AG08395 (cell line): ENCODE data around the gene MAPK12.

ENCODE experiments used
- DNase-seq: peaks from one replicate; pipeline ENCODE4 v3.0.0; 2012; ENCODE audit warnings: mixed read lengths, low spot score

MAPK12 gene

DNA sequence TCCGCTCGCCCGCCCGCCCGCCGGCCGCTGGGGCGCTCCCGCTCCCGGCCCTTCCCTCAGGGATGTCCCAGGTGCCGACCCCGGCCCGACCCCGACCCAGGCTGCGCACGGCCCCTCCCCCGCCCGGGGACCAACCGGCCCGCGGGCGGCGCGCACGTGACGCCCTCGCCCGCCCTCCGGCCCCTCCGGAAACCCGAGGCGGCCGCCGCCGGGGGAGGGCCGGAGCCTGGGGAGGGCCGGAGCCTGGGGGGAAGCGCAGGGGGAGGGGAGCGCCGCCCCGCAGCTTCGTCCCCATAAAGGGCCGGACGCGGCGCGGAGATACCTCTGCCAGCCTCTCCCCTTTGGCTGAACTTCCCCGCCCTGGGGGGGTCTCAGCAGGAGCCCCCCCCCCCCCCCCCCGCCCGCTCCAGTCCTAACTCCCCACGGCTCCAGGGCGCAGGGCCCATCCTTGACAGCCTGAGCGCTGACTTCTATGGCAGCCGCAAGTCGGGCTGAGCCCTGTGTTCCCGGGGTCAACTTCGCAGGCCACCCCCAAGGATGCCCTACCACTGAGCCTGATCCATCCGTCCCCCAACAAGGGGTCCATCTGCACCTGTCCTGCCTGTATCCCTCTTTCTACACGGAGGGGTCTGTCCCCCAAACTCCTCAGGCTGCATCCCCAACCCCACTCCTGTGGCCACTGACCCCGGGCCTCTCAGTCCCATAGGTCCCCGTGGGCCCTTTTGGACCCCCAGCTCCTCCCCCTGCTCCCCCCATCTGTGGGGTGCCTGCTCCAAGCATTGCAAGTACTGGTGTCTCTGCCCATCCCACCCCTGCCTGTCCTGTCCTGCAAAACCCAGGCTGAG is at the start of gene MAPK12:
MAPK12 (minus strand) TSS at position 69 of the 845 bp plus-strand sequence. CDS start 174 bp downstream, outside the sequence.
- DNase-seq, result peak; percentile 65

GRCh38 chr22:50310949-50311444 is 49.5 kb upstream of the MAPK12 start:
- DNase-seq, result no peak

DNA sequence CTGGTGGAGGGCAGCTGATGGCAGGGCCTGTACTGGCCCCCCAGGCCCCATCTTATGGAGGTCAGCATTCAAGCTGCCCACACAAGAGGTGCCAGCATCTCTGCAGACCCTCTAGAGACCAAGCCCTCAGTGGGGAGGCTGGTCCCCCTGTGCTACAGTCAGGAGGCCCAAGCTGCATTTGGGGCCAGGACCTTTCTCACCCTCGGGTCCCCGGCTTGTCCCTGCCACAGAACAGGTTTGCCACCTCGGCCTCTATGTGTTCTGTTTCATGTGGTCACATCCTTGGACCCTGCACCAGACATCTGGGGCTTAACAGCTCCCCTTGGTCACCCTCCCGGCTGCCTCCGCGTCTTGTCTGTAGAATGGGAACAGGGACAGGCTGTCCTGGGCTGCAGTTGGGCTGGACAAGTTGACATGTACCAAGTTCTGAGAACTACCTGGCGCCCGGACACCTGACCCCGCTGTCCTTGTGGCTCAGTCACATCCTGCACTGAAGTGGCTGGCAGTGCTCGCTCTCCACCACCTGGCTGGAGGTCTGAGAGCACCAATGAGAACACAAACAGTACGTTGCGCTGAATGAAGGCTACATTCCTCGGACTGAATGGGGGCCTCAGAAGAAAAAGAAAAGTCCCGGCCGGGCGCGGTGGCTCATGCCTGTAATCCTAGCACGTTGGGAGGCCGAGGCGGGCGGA is 48.7 kb upstream of the MAPK12 start:
- no peak for DNase-seq

- no peak for DNase-seq
These were observed 48.1 kb upstream of the MAPK12 start for GRCh38 chr22:50309601-50309991.

DNA sequence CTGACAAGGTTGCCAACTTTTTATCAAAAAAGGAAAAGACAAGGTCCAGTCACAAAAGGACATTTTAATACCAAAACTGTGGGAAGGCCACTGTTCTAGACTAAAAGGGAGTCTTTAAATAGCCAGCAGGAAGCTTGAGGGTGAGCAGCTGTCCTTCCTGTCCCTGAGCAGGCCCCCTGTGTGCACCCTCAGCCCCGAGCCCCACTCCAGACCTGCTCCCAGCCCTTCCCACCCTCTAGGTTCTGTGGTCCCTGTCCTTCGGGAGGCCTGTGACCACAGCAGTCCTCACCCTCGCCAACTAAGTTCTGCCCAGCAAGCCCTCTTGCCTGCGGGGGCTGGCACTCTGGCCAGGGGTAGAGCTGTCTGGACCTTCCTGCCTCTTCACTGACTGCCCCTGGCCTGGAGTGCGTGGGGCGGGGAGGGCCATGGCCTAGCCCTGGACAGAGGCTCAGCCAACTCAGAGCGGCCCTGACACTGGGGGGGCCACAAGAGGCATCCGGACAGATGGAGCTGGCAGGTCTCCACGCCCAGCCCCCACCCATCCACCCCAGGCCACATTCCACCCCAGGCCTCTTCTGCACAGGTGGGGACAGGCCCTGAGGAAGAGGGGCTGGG is 47.6 kb upstream of the MAPK12 start:
- no peak for DNase-seq

DNA sequence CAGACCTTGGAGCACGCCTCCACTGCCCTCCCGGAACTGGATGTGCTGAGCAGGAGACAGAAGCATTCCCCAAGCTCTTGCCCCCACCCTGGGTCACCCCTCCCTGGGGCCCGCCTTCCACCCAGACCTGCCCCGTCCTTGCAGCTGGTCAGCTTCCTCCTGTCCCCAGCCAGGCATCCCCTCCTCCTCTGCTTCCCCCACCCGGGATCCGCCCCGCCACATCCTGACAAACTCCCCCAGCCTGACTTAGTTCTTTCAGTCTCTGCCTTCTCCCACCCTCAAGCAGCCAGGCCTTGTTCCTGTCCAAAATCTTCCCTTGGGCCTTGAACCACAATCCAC is 47.1 kb upstream of the MAPK12 start:
- peak; percentile 76 for DNase-seq

GRCh38 chr22:50307890-50308596 is 46.6 kb upstream of the MAPK12 start:
- DNase-seq, result no peak

DNA sequence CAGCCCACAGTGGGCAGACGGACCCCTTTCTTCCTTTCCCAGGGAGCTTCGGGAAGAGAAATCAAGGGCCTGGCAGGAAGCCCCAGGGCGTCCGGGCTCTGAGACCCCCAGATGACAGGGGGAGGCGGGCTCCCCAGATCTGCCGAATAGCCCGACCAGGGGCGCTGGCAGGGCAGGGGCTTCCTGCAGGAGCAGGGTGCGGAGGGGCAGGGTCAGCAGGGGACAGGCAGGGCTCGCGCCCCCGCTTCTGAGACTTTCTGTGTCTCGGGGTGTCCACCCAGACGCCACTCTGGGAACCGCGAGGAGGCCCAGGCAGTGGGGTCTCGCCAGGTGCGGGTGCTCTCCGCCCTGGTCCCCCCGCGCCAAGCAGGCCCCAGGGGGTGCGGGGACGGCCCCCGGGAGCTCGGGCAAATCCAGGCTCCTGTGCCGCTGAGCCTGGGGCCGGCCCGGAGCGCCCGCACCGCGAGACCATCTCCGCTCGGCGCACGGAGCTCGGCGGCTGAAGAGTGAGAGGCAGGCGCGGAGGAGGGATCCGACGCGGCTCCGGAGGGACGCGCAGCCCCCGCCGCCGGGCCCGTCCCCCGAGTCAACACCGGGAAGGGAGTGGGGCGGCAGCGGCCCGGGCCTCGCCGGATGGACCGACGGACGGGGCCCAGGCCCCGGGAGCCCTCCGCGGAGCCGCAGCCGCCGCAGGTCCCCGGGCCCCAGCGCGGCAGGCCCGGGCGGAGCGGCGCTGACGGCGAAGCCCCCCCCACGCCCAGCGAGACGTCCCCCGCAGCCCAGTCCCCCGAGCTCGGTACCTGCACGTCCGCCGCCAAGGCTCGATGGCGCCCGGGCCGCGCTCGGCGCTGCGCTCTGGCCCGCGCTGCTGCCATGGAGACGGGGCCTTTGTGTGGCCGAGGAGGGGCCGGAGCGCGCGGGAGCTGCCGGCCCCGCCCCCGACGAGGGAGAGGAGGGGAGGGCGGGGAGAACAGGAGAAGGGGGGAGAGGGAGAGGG is 45.6 kb upstream of the MAPK12 start, which contains the start of gene PLXNB2:
PLXNB2 (minus strand) TSS at position 894 of the 997 bp plus-strand sequence. CDS start 17,062 bp downstream, outside the sequence.
- DNase-seq, result peak; percentile 74

DNA sequence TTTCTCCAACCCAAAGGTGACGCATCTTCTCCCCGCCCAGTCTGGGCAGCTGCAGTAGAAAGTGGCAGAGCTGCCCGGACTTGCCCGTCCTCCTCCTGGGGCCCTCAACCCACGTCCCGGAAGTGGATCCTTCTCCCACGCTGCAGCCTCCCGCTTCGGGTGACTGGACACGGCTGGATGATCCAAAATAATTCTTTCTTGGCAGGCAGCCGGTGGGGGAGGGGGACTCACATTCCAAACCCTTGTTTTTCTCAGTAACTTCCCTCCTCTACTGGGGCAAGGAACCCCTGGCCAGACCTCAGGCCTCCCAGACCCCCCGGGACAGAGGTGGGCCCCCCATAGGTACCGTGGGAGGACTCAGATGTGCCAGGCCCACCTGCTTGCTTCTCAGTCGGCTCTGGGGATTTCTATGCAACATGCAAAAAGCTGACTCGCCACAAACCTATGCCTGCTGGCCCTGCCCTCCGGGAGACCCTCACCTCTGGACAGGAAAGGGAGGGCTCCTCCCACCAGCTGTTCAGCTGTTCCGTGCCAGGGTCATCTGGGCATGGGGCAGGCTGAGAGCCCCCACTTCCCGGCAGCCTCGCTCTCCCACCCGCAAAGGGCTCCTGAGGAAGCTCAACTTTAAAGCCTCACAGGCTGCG is 44.6 kb upstream of the MAPK12 start:
- peak; percentile 97 for DNase-seq

- DNase-seq, result no peak
These were observed 44.0 kb upstream of the MAPK12 start for GRCh38 chr22:50305393-50305922.

GRCh38 chr22:50304528-50305392 is 43.3 kb upstream of the MAPK12 start:
- DNase-seq, result no peak

DNA sequence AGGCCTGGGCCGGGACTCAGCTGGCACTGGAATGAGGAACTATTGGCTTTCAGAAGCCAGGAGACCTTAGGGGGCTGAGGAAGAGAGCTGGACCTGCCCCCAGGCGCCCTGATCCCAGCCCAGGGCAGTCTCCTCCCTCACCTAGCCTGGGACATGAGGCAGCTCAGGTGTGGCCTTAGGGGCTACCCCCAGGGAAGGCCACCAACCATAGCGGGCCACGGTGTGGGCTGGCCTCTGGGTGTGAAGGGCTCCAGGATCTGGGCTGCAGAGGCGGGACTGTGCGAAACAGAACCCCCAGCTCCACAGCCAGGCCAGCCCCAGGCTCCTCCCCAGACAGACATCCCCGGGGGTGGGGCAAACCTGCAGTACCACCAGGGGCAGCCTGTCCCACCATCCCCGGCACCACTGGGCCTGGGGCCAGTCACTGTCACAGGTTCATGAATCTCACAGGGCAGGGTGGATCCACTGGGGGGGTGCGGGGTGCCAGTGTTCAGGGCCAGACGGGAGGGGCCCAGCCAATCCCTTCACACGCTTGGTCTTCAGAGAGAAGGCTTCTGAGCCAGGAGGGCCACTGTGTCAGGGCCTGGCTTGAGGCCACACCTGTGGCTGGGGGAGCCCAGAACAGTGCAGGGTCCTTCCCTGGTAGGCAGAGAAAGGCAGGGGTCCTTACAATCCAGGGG is 42.5 kb upstream of the MAPK12 start:
- no peak for DNase-seq

DNA sequence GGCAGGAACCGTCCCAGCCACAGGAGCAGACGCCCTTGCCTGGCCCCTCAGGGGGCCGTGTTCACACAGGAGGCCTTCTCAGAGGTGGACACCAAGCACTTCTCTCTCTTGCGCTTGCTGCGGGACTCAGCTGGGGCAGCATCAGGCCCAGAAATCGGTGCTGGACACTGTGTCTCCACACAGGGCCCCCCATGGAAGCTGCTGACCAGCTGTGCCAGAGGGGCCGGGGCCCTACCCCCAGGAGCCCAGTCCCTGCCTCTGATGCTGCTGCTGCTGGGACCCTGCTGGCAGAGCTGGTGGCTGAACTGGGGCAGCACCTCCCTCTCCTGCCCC is 42.0 kb upstream of the MAPK12 start:
- no peak for DNase-seq

- no peak for DNase-seq
These were observed 41.1 kb upstream of the MAPK12 start for GRCh38 chr22:50302564-50302963.

GRCh38 chr22:50302041-50302541 is 40.6 kb upstream of the MAPK12 start:
- DNase-seq, result no peak

- DNase-seq, result no peak
These were observed 40.1 kb upstream of the MAPK12 start for GRCh38 chr22:50301581-50301991.

DNA sequence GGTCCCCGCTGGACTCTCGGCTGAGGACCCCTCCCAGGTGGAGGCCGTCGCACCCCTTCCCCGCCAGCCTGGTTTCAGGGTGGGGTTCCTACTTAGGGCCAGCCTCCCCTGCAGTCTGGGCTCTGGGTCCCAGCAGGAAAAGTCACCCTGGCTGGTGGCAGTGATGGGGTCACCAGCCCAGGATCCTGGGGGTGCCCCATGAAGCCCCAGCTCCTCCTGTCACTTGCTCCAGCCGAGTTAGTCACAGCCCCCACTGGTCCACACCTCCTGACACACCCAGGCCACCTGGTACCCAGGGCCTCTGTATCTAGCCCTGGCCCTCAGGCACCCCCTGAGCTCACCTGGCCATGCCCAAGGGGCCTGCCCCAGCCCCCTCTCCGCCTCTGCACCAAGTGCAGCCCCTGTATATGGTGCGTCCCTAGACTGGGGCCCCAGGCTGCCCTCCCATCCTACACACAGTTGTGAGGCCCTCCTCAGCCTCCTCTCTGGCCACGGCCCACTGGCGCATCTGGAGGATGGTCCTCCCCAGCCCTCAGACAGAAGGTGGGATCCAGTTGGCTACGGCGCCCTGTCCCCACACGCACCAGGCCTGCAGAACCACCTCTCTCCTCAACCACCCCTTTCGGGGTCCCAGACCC is 39.3 kb upstream of the MAPK12 start:
- DNase-seq, result no peak
